NOMO-1 treated with dmso at 0.1 percent for 144 hours (cell line): ENCODE results near the gene MICAL3.
"Not testable (repeated sequence)": the region's sequence is repeated elsewhere in the genome, so short reads cannot be mapped to it uniquely, and the experiment has no call there.

Source experiments
- DNase-seq: peaks from one replicate; lab custom pipeline; 2025; ENCODE audit not compliant: unreplicated experiment; lab: John Stamatoyannopoulos, UW

MICAL3 gene

DNA sequence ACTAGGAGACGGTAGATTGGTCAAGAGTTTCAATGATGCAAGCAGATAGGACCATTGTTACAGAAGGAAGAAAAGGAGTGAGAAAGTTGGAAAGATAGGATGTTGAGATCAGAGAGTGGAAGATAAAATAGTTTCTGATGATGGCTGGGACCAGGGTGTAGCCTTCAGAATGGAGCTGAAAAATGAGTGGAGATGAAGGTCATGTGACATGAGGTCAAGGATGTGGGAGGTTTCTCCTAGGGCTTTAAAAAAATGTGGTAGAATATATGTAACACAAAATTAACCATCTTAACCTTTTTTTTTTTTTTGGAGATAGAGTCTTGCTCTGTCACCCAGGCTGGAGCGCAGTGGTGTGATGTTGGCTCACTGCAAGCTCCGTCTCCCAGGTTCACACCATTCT, 35.1 kb upstream of the MICAL3 start:
- no peak for DNase-seq

DNA sequence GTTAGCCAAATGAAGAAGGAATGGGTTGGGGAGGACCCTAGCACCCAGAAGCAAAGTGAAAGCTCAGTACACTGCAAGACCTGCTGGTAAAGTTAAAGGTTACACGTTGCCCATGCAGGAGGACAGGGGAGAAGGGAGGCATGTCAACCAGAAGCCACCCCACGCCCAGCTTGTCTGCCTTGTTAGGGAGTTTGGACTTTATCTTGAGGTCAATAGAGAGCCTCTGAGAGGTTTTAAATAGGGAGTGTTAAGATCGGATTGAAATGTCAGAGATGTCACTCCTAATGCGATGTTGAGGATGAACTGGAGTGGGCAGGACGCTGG, 34.7 kb upstream of the MICAL3 start:
- no peak for DNase-seq

DNA sequence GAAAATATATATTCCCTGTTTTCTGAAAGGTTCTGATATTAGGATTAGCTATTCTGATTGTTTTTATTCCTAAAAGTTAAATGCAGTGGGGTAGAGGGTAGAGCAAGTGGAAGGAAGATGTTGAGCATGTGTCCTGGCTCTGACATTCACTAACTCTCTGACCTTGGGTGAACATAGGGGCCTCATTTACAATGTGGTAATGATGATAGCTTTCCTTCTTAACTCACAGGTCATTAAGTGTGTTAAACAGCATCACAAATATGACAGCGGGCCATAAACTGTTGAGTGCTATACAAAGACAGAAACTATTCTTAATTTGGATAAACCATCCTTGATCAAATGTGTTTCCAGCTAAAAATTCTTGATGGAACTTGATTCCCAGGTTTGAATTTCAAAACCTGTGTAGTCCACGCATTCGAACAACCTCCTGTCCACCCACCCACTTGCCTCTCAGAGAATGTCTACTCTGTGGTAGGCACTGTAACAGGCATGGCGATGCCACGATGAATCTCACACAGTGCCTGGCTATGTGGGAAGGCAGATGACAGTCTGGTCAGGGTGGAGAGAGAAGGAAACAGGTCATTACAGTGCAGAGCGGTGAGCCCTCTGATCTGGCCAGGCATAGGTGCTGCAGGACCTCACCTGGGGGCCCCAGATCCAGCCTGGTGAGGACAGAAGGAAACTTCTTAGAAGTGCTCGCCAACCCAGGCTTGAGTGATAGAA, 34.2 kb upstream of the MICAL3 start:
- DNase-seq, result no peak

DNA sequence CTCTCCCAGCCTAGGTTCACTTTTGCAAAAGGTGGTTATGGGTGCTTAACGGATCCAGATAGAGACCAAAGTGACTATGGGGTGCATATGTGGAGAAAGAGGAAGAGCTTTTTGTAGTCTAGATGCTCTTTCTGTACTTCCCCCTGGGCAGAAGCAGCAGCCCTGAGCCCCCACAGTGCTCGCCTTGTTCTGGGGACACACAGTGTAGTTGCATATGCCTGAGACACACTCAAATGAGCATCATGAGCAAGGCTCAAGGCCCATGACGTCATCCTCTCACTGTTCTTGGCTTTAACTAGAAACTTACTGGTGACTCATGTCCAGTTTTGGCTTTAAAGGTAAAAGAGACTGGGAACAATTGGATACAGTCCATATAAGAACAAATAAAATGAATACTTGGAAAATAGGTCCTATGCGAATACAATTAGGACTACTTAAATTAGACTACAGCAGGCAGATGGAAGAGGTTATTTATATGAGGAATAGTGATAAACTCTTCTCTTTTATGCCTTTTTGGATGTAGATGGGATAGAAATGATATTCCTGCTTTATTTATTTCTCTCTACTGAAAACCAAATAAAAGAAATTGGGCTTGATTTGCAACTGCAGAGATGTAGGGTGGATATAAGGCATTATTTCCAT, 33.3 kb upstream of the MICAL3 start:
- DNase-seq, result no peak

DNA sequence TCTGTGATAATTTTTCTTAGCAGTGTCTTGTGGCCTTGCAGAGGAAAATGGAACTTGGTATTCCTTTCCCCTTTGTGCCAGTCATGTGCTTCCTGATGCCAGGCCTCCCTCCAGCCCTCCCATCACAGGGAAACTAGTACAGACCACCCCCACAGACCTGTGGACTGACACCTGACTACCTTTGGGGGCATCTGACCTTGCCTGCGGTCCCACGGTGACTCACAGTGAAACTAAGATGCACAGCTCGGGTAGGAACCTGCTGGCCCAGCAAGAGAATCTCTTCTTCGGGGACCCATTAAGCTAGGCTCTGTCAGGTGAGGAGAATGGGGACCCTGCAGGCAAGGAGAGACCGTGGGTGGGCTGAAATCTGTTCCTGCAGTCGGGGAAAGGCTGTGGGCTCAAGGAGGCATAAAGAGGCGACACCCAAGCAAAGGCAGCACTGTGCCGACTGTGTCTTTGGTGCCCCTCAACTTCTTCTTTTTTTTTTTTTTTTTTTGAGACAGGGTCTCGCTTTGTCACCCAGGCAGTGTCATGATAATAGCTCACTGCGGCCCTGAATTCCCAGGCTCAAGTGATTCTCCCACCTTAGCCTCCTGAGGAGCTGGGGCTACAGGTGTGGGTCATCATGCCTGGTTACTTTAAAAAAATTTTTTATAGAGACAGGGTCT, 32.6 kb upstream of the MICAL3 start:
- DNase-seq, result no peak

DNA sequence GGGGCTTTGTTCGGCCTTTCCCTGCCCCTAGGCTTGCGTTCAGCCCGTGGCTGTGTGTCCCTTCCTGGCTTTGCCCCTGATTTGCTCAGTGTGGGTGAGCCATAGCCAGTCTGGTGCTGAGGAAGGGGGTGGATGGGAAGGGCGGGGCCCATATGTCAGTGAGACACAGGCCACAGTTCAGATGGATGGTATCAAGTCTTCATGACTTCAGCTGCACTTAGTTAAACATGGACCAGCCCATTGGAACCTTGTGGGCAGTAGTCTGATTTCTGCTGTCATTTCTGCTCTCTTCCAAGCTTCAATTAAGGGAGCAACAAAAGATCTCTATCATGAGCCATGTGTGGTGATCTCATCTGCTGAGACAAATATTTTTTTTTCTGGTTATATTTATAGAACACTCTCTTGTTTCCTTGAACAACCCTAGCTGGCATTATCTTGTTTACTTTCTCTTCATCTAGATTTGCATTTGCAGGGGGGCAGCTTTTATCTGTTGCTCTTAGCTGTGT, 31.9 kb upstream of the MICAL3 start:
- DNase-seq, result no peak

DNA sequence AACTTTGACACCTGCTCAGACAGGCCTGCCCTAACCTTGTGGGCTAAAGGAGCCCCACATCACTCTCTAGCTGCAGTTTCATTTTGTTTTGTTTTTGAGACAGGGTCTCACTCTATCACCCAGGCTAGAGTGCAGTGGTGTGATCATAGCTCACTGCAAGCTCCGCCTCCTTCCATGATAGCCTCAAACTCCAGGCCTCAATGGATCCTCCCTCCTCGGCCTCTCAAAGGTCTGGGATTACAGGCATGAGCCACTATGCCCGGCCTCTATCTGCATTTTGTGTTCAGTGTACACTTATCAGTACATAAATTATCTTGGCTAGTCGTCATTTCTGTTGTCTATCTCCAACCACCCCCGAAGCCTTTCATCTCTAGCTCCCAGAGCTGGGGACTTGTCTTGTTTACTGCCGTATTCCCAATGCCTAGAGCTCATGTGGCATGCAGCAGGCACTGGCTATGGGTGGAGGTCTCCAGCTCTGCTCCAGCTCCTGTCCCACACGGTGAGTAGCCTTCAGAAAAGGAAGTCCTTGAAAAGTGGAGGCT, 31.3 kb upstream of the MICAL3 start:
- no peak for DNase-seq

DNA sequence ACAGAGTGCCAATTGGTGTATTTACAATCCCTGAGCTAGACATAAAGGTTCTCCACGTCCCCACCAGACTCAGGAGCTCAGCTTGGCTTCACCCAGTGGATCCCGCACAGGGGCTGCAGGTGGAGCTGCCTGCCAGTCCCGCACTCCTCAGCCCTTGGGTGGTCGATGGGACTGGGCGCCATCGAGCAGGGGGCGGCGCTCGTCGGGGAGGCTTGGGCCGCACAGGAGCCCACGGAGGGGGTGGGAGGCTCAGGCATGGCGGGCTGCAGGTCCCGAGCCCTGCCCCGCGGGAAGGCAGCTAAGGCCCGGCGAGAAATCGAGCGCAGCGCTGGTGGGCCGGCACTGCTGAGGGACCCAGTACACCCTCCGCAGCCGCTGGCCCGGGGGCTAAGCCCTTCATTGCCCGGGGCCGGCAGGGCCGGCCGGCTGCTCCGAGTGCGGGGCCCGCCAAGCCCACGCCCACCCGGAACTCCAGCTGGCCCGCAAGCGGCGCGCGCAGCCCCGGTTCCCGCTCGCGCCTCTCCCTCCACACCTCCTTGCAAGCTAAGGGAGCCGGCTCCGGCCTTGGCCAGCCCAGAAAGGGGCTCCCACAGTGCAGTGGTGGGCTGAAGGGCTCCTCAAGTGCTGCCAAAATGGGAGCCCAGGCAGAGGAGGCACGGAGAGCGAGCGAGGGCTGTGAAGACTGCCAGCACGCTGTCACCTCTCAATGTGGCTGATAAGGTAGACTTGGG, 29.0 kb upstream of the MICAL3 start:
- DNase-seq, result not testable (repeated sequence)

GRCh38 chr22:18051113-18051512, 26.8 kb upstream of the MICAL3 start:
- DNase-seq, result not testable (repeated sequence)

- DNase-seq, result no peak
These were observed 25.7 kb upstream of the MICAL3 start for GRCh38 chr22:18050065-18050464.

- no peak for DNase-seq
These were observed 24.1 kb upstream of the MICAL3 start for GRCh38 chr22:18048441-18048898.

DNA sequence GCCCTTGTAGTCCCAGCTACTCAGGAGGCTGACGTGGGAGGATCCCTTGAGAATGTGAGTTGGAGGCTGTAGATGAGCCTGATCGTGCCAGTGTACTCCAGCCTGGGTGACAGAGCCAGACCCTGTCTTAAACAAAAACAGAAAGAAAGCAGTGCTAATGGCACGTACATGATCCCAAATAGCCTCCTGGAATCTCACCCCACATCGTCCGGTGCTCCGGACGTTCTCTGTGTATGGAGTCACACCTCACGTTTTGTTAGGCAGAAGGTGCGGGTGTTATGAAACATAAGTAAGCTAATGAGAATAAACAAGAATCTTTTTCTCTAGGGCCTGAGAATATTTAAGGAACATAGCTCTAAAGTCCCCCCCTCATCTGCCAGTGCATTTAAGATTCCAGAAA, 23.7 kb upstream of the MICAL3 start:
- no peak for DNase-seq

DNA sequence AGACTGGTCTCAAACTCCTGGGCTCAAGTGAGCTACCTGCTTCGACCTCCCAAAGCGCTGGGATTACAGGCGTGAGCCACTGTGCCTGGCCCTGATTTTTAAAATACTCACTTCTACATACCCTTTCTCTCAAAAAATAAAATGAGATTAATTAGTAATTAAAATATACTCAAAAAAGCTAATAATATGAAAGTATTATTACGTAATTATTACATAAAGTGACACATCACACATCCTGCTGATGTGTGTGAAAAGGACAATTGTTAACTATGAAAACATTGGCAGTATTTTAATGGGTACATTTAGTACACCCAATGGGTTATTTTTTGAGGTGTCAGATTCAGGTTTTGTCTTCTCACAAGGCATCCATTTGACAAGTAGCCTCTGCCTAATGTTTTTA, 21.4 kb upstream of the MICAL3 start:
- DNase-seq, result no peak

DNA sequence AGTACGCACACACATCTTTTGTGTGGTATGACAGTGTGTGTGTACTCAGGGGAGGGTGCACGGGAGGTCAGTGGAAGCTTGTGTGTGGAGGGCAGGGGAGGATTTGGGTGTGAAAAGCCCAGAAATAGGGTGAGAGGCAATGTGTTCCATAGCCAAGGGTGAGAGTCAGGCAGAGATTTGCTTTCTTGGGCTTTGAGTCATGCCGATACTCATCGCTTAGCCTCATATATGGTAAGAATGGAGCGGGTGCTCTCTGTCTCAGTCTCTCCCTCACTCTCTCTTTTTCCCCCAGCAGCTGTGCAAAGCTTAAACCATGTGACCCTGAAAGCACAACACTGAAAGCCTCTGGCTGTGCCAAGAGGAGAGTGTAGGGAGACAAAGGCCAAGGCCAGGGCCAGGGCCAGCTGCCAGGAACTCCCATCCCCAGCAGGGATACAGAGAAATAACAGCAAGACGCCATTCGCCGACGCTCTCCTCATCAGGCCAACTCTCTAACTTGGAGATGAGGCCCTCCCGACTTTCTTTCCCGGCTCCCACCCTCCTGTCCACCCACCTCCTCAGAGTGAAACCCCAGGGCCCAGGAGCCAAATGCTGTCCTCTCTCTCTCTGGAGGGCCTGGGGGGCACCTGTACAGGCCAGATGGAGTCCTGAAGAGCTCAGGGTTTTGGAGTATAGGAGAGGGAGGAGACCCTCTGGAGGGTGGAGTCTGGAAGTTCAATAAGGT, 20.3 kb upstream of the MICAL3 start:
- DNase-seq, result no peak

DNA sequence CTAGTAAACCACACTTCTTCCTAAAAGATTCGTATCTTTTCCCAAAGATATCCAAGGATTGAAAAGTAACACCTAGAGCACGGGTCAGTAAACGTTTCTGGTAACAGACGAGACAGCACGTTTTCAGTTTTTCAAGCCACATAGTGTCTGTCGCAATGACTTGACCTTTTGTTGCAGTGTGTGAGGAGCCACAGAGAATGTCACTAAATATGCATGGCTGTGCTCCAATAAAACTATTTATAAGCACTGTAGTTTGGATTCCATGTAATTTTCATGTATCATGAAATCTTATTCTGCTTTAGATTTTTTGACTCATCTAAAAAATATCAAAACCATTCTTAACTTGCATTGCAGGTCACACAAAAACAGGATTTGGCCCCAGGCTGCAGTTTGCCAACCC, 18.3 kb upstream of the MICAL3 start:
- DNase-seq, result no peak

DNA sequence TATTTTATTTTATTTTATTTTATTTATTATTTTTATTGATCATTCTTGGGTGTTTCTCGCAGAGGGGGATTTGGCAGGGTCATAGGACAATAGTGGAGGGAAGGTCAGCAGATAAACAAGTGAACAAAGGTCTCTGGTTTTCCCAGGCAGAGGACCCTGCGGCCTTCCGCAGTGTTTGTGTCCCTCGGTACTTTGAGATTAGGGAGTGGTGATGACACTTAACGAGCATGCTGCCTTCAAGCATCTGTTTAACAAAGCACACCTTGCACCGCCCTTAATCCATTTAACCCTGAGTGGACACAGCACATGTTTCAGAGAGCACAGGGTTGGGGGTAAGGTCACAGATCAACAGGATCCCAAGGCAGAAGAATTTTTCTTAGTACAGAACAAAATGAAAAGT, 16.5 kb upstream of the MICAL3 start:
- DNase-seq, result not testable (repeated sequence)

DNA sequence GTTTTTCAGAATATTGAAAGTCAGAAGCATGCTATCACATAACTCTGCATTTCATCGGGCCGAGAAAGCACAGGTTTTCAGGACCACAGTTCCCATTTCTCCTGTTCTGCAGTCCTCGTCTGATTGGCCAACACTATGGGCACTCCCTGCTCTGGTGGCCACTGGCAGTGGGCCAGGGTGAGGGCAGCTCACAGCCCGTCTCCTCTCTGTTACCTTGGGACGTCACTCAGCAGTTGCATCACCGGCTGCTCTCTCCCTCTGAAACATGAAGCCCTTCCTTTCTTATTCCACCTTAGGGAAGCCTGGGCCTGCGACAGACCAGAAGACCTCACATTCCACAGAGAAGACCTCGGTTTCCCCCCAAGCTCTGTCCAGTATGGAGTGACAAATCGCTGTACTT, 11.4 kb upstream of the MICAL3 start:
- DNase-seq, result no peak

DNA sequence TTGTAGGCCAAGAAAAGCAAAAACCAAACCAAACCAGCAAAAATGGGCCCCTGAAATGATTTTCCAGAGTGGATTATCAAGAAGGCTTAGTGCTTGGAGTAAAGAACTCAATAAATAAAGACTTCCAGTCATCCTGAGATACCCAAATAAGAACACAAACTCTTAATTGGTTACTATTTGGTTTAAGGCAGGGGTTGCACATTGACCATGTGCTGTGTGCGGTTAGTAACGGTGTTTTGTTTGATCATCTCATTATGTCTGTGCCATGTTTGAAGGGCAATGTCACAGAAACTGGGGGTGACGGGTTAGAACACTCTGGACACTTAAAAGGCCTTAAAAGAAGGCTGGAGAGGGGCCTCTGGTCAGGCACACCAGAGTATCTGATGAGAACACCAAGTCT, 9.7 kb upstream of the MICAL3 start:
- no peak for DNase-seq

- no peak for DNase-seq
These were observed 9.0 kb upstream of the MICAL3 start for GRCh38 chr22:18033204-18033998.
